HS-5 (cell line): Measurements from ENCODE around the gene TEAD4.

ENCODE experiments used
- DNase-seq: peaks from one replicate; pipeline ENCODE4 v3.0.0-alpha.2; 2012; ENCODE audit warnings: low read depth

The TEAD4 gene

GRCh38 chr12:2959192-2959504 is at the start of gene TEAD4:
TEAD4 (plus strand) TSS chr12:2959397.
- DNase-seq = no peak

- no peak for DNase-seq
Observed at GRCh38 chr12:2912216-2912575, 47.0 kb upstream of the TEAD4 start.

GRCh38 chr12:2919249-2919648 is 39.9 kb upstream of the TEAD4 start:
- DNase-seq = no peak

- DNase-seq = peak; percentile 9
Observed at GRCh38 chr12:2922329-2922728, 36.9 kb upstream of the TEAD4 start.

GRCh38 chr12:2923057-2923456 is 36.1 kb upstream of the TEAD4 start:
- DNase-seq = no peak

- no peak for DNase-seq
Observed at GRCh38 chr12:2924019-2924418, 35.2 kb upstream of the TEAD4 start.

GRCh38 chr12:2925322-2925995 is 33.7 kb upstream of the TEAD4 start:
- DNase-seq = peak; percentile 22

- no peak for DNase-seq
Observed at GRCh38 chr12:2930865-2931264, 28.3 kb upstream of the TEAD4 start.

GRCh38 chr12:2933586-2933985 is 25.6 kb upstream of the TEAD4 start:
- DNase-seq = no peak

GRCh38 chr12:2934371-2934770 is 24.8 kb upstream of the TEAD4 start:
- no peak for DNase-seq

- no peak for DNase-seq
Observed at GRCh38 chr12:2936301-2936700, 22.9 kb upstream of the TEAD4 start.

GRCh38 chr12:2937500-2937899 is 21.7 kb upstream of the TEAD4 start:
- DNase-seq = no peak

- DNase-seq = no peak
Observed at GRCh38 chr12:2939191-2939590, 20.0 kb upstream of the TEAD4 start.

GRCh38 chr12:2940564-2940963 is 18.6 kb upstream of the TEAD4 start:
- no peak for DNase-seq

- DNase-seq = no peak
Observed at GRCh38 chr12:2941524-2941923, 17.7 kb upstream of the TEAD4 start.

GRCh38 chr12:2944401-2945047 is 14.7 kb upstream of the TEAD4 start:
- no peak for DNase-seq

GRCh38 chr12:2949411-2949810 is 9.8 kb upstream of the TEAD4 start:
- no peak for DNase-seq

GRCh38 chr12:2955888-2956287 is 3.3 kb upstream of the TEAD4 start:
- DNase-seq = no peak

GRCh38 chr12:2957816-2958431 is 1.3 kb upstream of the TEAD4 start:
- no peak for DNase-seq

- DNase-seq = peak; percentile 54
Observed at GRCh38 chr12:2958432-2959191, 585 bp upstream of the TEAD4 start.

GRCh38 chr12:2959505-2960389 is 550 bp downstream of the TEAD4 start:
- DNase-seq = no peak

GRCh38 chr12:2960390-2960956 is 1.3 kb downstream of the TEAD4 start:
- DNase-seq = no peak
